DMS153 (cell line): ENCODE results near the gene TPRN.

ENCODE experiments used
- DNase-seq: peaks from one replicate; lab custom pipeline; 2025; lab: John Stamatoyannopoulos, UW

Gene TPRN

DNA sequence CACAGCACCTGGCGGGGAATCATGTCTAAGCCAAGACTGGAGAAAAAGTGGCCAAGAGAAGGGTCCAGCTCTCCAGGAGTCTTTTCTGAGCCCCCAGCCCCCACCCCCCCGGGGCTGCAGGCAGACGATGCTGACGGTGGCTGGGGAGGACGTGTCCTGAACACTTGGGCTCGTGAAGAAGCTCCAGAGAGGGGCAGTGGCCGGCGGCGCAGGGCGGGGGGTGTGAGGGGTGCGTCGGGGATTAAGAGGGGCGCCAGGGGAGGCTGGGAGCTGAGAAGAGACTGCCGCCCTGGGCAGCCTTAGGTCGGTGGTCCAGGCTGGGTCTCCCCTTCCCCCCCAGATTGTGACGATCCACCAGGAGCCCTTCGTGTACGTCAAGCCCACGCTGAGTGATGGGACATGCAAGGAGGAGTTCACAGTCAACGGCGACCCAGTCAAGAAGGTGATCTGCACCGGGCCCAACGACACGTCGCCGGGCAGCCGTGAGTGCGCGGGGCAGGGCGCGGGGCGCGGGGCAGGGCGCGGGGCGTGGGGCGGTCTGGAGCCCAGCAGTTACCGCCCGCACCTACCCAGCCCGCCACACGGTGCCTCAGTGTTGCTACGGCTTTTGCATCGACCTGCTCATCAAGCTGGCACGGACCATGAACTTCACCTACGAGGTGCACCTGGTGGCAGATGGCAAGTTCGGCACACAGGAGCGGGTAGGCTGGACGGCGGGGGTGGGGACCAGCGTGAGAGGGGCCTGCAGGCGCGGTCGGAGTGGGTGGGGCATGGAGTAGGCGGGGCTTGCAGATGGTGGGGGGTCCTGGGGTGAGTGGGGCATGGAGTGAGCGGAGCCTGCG, 39.6 kb downstream of the TPRN start:
- DNase-seq: peak; percentile 82

DNA sequence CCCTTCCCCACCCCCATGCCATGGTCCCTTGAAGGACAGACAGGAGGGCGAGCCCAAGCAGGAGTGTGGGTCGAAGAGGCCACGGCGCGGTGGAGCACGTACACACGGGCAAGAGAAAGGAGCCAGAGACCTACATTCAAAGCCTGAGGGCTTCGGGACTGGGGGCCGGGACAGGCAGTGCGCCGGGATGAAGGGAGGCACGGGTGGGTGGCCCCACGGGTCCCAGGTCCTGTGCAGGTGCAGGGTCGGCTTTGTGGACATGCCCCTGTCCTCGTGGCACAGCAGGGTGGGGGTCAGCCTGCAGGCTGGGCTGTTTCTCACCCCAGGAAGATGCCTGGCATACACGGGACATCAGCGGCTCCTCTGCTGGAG, 40.5 kb downstream of the TPRN start:
- DNase-seq: no peak

DNA sequence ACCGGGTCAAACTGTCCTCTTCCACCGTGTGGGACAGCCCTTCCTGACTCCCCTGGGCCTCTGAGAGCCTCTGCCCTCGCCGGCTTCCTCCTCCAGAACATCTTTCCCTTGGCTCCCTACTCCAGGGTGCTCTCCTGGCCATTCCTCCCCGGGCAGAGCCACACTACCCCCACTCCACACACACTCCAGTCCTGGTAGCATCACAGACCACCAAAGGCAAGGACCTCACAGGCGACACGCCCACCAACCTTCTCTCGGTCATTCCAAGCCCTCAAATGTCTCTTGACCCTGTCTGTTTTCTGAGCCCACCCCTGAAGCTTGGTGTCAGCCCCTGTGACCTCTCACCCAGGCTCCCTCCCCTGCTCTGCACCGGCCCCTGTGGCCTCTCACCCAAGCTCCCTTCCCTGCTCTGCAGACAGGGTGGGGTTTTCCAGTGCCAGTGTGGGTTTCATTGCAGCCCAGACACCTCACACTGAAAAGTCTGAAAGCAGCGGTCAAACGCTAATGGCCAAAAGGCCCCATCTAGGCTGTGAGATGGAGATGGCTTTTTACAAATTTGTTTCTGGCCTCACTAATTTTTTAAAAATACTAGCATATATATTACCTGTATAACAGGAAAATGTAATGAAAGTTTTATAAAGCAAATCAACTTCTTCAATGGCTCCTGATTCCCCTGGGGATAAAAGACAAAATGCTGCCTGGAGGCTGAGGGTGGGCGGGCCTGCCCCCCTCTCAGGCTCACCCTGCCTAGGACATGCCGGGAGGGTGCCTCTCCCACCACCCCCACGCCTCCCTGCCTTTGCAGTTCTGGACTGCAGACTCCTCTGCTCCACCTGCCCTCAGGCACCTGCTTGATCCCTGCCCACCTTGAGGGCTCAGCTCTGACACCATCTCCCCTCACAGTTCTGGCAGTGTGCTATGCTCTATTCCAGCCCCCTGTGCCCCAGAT, 41.2 kb downstream of the TPRN start:
- no peak for DNase-seq

DNA sequence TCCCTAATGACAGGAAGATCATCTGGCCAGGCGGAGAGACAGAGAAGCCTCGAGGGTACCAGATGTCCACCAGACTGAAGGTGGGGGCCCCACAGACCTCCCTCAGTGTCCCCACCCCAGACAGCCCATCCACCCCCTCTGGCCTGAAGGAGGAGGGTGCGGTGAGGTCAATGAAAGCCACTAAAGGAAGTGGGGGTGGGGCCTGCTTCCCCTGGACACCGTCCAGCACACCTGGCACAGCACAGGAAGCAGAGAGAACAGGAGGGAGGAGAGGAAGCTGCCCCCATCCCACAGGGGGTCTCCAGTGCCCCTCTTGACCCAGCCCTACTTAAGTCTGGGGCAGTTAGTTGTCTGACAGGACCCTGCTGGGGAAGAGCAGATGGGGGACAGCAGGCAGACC, 41.9 kb downstream of the TPRN start:
- DNase-seq: peak; percentile 63

DNA sequence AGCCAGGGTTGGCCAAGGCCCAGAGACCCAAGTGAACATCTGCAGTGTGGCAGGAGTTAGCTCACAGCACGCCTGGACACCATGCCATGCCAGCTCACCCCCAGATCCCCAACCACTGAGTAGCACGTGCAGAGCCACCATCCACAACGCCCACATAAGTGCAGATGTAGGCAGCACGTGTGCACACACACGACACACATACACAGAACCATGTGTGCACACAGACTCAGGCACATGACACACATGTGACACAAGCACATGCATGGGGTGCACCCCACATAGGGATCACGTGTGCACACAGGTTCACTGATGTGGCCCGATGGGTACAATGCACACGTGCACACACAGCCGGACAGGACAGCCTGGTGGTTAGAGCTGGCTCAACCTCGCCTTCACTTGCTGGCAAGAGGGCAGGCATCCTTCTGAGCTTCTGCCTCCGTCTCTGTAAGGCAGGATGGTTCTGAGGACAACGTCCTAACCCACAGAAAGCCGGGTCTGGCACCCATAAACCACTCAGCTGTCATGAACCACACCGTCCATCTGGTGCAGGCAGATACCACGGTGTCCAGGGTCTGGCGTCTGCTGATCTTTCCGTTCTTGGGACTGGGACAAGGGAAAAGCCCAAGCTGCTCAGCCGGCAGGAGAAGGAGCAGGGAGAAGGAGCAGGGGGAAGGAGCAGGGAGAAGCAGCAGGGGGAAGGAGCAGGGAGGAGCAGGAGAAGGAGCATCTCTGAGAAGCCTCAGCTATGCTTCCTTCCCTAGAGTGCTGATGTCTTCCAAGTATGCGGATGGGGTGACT, 42.7 kb downstream of the TPRN start:
- no peak for DNase-seq

DNA sequence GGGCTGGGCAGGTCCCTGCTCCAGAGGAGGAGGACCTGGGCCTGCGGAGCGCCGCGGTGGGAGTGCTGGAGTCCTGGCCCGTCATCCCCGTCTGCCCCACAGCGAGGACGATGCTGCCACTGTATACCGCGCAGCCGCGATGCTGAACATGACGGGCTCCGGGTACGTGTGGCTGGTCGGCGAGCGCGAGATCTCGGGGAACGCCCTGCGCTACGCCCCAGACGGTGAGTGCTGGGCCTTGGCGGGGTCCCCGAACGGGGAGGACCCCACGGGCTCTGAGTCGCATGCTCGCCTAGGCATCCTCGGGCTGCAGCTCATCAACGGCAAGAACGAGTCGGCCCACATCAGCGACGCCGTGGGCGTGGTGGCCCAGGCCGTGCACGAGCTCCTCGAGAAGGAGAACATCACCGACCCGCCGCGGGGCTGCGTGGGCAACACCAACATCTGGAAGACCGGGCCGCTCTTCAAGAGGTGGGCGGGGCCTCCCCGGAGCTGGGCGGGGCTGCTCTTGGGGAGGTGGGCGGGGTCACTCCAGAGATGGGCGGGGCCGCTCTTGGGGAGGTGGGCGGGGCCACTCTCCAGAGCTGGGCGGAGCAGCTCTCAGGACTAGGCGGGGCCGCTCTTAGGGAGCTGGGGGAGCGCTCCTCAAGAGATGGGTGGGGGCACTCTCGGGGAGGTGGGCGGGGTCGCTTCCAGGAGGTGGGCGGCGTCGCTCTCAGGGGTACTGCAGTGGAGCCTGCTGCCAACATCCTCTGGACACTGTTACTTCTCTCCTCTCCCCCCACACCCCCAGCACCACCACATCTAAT, 43.8 kb downstream of the TPRN start:
- DNase-seq: peak; percentile 37

DNA sequence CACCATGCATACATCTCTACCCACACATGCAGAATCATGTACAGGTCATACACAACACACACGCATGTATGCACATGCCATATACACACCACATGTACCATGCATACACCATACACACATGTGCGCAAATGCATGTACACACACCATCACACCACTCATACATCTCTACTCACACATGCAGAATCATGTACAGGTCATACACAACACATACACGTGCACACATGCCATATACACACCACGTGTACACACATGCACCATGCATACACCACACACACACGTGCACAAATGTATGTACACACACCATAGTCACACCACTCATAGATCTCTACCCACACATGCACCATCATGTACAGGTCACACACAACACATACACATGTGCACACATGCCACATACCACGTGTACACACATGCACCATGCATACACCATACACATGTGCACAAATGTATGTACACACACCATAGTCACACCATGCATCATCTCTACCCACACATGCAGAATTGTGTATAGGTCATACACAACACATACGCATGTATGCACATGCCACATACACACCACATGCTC, 47.6 kb downstream of the TPRN start:
- no peak for DNase-seq

DNA sequence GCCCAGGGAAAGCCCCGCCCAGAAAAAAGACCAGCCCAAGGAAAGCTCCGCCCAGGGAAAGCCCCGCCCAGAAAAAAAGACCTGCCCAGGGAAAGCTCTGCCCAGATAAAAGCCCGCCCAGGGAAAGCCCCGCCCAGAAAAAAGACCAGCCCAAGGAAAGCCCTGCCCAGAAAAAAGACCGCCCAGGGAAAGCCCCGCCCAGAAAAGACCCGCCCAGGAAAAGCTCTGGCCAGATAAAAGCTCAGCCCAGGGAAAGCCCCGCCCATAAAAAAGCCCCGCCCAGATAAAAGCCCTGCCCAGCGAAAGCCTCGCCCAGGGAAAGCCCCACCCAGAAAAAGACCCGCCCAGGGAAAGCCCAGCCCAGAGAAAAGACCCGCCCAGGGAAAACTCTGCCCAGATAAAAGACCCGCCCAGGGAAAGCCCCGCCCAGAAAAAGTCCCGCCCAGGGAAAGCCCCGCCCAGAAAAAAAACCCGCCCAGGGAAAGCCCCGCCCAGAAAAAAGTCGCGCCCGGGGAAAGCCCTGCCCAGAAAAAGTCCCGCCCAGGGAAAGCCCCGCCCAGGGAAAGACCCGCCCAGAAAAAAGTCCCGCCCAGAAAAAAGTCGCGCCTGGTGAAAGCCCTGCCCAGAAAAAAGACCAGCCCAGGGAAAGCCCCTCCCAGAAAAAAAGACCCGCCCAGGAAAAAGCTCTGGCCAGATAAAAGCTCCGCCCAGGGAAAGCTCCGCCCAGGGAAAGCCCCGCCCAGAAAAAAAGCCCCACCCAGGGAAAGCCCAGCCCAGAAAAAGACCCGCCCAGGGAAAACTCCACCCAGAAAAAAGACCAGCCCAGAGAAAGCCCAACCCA, 49.7 kb downstream of the TPRN start:
- peak; percentile 66 for DNase-seq

DNA sequence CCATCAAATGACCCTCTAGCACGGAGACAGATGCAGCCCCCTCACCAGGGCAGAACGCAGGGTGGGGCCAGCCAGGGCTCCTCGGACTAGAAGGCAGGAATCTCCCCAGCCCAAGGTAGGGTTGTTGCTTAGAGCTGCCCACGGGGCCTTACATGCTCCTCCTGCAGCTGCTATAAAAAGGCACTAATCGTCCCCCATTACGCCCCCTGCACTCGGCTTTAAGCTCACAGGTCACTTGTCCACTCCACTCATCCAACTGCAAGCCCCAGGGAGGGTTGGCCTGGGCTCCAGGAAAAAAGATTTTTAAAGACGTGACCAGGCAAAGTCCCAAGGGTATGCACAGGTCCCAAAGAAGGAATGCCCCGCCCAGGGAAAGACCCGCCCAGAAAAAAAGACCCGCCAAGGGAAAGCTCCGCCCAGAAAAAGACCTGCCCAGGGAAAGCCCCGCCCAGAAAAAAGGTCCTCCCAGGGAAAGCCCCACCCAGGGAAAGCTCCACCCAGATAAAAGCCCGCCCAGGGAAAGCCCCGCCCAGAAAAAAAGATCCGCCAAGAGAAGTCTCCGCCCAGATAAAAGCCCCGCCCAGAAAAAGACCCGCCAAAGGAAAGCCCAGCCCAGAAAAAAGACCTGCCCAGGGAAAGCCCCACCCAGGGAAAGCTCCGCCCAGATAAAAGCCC, 50.5 kb downstream of the TPRN start:
- peak; percentile 62 for DNase-seq

DNA sequence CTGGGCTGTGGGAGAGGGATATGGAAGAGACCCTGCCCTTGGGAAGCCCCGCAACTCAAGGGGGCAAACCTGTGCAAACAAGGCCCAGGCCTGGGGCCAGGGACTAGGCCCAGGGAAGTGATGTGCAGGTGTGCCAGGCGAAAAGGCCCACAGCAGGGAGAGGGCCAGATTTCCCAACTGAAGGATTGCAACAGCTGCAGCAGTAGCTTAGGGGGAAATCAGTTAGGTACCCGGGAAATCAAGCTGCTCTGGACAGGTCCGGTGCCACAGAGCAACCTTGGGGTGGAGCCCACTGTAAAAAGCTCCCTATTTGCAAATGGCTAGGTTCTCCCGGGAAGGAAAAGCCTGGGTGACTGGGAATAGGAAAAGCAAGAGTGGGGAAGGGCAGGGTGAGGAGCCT, 51.2 kb downstream of the TPRN start:
- DNase-seq: no peak

DNA sequence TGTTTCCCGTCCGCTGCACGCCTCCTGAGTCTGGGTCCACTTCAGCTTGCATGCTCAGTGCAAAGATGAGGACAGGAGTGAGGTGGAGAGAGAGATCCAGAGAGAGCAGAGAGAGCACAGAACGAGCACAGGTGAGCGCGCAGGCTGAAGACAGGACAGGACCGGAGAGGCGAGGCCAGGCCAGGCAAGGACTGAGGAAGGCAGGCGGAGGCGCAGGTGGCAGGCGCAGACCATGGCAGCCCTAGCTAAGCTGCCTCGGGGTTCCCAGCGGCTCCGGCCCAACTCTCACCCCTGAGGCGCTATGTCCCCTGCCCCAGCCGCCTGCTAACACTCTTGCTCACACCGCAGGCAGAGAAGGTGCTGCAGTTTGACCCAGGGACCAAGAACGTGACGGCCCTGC, 51.9 kb downstream of the TPRN start:
- no peak for DNase-seq

DNA sequence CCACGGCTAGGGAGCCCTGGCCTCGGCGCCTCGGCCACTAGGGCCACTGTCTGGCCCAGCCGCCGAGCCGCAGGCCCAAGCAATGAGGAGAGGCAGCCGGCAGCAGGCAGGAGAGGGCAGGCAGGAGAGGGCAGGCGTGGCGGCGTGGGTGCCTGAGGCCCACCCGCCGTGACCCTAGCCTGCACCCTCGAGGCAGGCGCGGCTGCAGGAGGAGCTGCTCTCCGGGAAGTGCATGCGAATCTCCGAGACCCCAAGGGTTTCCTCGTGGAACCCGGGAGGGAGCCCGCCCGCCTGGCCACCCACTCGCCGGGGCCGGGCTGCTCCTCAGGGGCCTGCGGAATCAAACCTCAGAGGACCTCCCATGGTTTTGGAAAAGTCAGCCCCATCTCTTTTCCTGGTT, 52.3 kb downstream of the TPRN start:
- no peak for DNase-seq

DNA sequence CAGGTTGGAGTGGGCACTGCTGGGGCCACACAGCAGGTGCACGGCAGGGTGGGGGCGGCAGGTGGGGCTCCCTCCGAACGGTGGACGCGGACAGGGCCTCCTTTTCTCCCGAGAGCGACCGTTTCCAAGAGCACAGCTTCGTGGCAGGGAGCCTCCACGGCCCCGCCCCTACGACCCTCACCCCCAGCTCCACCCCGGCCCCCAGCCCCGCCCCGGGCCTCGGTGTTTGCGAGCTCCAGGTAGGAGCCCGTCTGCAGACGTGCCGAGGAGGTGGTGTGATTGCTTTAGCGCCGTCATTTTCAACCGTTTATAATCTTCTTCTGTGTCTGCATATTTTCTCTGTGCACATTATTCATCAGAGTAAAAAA, 52.8 kb downstream of the TPRN start:
- no peak for DNase-seq

DNA sequence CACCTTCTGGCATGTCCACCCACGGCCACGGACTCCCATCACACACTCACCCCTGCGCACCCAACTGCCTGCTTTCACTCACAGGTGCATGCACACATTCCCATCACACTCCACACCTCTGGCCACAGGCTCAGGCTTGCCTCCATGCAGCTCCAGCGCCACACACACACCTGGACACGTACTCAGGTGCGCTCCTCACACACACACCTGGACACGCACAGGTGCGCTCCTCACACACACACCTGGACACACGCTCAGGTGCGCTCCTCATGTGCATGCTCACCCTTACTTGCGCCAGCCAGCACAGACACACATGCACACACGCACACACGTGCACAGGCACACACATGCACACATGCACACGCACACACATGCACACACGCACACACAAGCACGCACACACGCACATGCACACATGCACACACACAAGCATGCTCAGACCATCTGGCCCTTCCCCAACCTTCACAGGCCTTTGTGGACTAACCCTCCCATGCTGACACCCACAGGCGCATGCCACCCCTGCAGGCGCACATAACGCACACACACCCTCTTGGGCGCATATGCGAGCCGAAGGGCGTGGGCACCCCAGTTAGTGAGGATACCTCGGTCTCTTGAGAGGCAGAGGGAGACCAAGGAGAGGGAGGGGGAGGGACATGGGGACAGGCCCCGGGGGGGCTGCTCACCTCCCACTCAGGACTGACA, 53.3 kb downstream of the TPRN start:
- no peak for DNase-seq

DNA sequence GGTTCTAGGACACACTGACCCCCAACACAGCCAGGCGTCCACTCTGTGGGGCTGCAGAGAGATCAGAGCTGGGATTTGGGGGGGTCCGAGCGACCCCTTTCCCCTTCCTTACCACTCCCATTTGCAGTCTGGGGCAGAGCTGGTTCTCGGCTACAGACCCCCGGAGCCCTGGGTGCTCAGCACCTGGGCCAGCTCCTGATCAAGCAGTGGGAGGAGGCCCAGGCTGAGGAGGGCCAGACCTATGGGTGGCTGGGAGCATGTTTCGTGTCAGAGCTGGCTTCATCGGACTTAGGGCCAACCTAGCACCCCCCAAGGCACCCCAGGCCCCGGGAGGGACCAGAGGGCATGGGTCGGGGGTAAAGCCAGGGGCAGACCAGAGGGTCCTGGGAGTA, 54.0 kb downstream of the TPRN start:
- DNase-seq: no peak

DNA sequence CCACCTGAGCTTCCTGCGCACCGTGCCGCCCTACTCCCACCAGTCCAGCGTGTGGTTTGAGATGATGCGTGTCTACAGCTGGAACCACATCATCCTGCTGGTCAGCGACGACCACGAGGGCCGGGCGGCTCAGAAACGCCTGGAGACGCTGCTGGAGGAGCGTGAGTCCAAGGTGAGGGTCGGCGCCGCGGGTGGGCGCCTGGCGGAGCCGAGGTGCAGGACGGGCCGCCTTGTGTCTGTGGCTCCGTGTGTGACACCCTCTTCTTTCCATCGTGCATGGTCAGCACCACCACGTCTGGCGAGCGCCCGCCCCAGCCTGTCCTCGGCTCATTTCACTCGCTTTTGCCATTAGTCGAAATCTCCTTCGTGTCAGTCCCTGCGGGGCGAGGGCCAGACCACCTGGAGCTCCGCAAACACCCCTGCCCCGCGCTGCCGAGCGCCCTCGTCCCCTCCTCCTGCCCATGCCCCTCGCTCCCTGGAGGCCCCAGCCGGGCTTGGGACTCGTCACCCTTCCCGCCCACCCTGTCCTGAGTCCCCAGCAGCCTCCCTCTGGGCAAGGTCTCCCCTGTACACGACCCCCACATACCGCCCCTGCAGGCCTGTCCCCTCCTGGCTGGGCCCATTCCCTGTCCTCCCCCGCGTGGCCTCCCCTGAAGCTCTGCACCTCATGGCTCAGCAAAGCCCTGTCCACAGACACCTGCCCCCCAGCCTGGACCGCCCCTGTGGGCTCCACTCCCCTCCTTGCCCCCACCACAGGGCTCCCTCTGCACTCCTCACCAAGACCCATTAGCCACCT, 54.6 kb downstream of the TPRN start:
- DNase-seq: no peak

DNA sequence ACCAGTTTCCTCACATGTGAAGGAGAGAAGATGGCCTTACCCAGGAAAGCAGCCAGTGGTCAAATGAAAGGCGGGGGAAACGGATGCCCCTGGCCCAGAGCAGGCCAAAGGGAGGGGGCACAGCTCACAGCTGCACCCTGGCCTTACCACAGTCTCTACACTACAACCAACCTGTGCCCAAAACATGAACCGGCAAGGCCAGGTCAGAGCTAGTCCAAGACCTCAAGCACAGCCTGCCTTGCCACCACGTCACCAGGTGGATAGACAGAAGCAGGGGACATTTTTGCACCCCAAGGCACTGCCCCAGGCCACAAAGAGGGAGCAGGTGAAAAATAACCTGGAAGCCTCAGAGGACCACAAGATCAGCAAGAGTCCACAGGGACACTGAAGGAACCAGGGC, 57.1 kb downstream of the TPRN start:
- DNase-seq: no peak
